Measurements from ENCODE around the gene MED27. TPM values are rescaled to one million over a fixed set of nuclear protein-coding genes. Genes with fewer than 3 reads are reported as not detected.

The MED27 gene
- total and polyA plus RNA-seq, 2 of the 4 experiments (the other 2 are of a cell fraction) = 50.2 to 63.4 TPM

- WGBS, 2 experiments (ENCODE audit: extremely low coverage in 2 of 2, insufficient read length in 1 of 2) = no CpG with 5 or more reads among the region's 6 CpGs
- H2BK20ac ChIP-seq (ENCODE audit: low read depth, low read length) = no peak overlapping the region
- no peak overlapping the region for H2BK5ac ChIP-seq (ENCODE audit: low read depth, low read length, poor library complexity, severe bottlenecking)
- H2BK15ac ChIP-seq (ENCODE audit: low read depth, low read length) = no peak overlapping the region
- ATAC-seq (ENCODE audit: low read depth) (no peak), DNase-seq (no peak)
- H3K27me3 ChIP-seq (ENCODE audit: control insufficient read depth, insufficient read depth, low read length) = peaks cover 75% of the 10 kb centered on the region
- no peak overlapping the region for H3K27ac ChIP-seq (ENCODE audit: insufficient read depth, low read length)
- no peaks in the 10 kb centered on the region for H3K4me1 ChIP-seq (ENCODE audit: control insufficient read depth, insufficient read depth, low read length)
- no peak overlapping the region for H3K18ac ChIP-seq (ENCODE audit: low read depth, low read length)
- H3K23ac ChIP-seq (ENCODE audit: low read depth, low read length) = no peak overlapping the region
- CTCF ChIA-PET = no interaction called here
- intact Hi-C loops (cut with micrococcal nuclease) (no loop called here), in situ Hi-C loops (cut with MboI; ENCODE audit: low sequenced_read_pairs) (no loop called here), dilution Hi-C loops (cut with HindIII; ENCODE audit: low sequenced_read_pairs, unreplicated experiment) (no loop called here)
- POLR2A ChIA-PET (ENCODE audit: unreplicated experiment) = no interaction called here
- TF ChIP-seq MAZ (IDR thresholded peaks at IDR 0.05; ENCODE audit: borderline replicate concordance, low read depth, low read length) (no peak), RAD21 (IDR thresholded peaks at IDR 0.05; ENCODE audit: low read length) (no peak), MAFK (IDR thresholded peaks at IDR 0.05; ENCODE audit: low read depth, low read length) (no peak), POLR2A (IDR thresholded peaks at IDR 0.05; ENCODE audit: low read depth, low read length) (no peak), MXI1 (IDR thresholded peaks at IDR 0.05; ENCODE audit: borderline replicate concordance, low read depth, low read length) (no peak), CHD1 (IDR thresholded peaks at IDR 0.05; ENCODE audit: low read depth, low read length) (no peak), RFX5 (IDR thresholded peaks at IDR 0.05; ENCODE audit: low read depth, low read length) (no peak), SMC3 (IDR thresholded peaks at IDR 0.05; ENCODE audit: low read depth, low read length) (no peak), BHLHE40 (IDR thresholded peaks at IDR 0.05; ENCODE audit: low read depth, low read length) (no peak), RCOR1 (IDR thresholded peaks at IDR 0.05; ENCODE audit: insufficient replicate concordance, low read length) (no peak), FOS (IDR thresholded peaks at IDR 0.05; ENCODE audit: low read depth, low read length) (no peak), CEBPB (IDR thresholded peaks at IDR 0.05; ENCODE audit: low read depth, low read length) (no peak)
- TF ChIP-seq, protein P1, sequence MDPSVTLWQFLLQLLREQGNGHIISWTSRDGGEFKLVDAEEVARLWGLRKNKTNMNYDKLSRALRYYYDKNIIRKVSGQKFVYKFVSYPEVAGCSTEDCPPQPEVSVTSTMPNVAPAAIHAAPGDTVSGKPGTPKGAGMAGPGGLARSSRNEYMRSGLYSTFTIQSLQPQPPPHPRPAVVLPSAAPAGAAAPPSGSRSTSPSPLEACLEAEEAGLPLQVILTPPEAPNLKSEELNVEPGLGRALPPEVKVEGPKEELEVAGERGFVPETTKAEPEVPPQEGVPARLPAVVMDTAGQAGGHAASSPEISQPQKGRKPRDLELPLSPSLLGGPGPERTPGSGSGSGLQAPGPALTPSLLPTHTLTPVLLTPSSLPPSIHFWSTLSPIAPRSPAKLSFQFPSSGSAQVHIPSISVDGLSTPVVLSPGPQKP (IDR thresholded peaks at IDR 0.05; ENCODE audit: borderline replicate concordance, low read depth, low read length) = no peak
- TF ChIP-seq, protein P2, sequence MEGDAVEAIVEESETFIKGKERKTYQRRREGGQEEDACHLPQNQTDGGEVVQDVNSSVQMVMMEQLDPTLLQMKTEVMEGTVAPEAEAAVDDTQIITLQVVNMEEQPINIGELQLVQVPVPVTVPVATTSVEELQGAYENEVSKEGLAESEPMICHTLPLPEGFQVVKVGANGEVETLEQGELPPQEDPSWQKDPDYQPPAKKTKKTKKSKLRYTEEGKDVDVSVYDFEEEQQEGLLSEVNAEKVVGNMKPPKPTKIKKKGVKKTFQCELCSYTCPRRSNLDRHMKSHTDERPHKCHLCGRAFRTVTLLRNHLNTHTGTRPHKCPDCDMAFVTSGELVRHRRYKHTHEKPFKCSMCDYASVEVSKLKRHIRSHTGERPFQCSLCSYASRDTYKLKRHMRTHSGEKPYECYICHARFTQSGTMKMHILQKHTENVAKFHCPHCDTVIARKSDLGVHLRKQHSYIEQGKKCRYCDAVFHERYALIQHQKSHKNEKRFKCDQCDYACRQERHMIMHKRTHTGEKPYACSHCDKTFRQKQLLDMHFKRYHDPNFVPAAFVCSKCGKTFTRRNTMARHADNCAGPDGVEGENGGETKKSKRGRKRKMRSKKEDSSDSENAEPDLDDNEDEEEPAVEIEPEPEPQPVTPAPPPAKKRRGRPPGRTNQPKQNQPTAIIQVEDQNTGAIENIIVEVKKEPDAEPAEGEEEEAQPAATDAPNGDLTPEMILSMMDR (conservative IDR thresholded peaks at IDR 0.05; ENCODE audit: low read depth, low read length) = no peak
- TF ChIP-seq, protein P3, sequence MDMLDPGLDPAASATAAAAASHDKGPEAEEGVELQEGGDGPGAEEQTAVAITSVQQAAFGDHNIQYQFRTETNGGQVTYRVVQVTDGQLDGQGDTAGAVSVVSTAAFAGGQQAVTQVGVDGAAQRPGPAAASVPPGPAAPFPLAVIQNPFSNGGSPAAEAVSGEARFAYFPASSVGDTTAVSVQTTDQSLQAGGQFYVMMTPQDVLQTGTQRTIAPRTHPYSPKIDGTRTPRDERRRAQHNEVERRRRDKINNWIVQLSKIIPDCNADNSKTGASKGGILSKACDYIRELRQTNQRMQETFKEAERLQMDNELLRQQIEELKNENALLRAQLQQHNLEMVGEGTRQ (IDR thresholded peaks at IDR 0.05; ENCODE audit: low read depth, low read length) = no peak
- H2BK120ac ChIP-seq (ENCODE audit: low read depth, low read length) = no peak overlapping the region
- no peak overlapping the region for H3K14ac ChIP-seq (replicated peaks; ENCODE audit: low read depth, low read length)
- no peak overlapping the region for H4K5ac ChIP-seq (ENCODE audit: low read depth, low read length)
- no peaks in the 10 kb centered on the region for H3K9me1 ChIP-seq (ENCODE audit: insufficient read depth, low read length)
- H2AK9ac ChIP-seq (replicated peaks; ENCODE audit: low read depth, low read length, poor library complexity) = no peak overlapping the region
- no peak overlapping the region for H4K8ac ChIP-seq (ENCODE audit: low read depth in 2 of 2, low read length in 2 of 2)
- H2AFZ ChIP-seq (replicated peaks; ENCODE audit: low read length, poor library complexity) = no peak overlapping the region
- no peak overlapping the region for H3K4me2 ChIP-seq (ENCODE audit: low read depth, low read length)
- no peak overlapping the region for H3K56ac ChIP-seq (ENCODE audit: extremely low read depth, insufficient read depth, low read length)
- H3K4ac ChIP-seq (ENCODE audit: low read depth, low read length) = no peak overlapping the region
- no peak overlapping the region for H3K9ac ChIP-seq (ENCODE audit: low read depth, low read length)
- no peaks in the 10 kb centered on the region for H3K36me3 ChIP-seq (ENCODE audit: control insufficient read depth, insufficient read depth, low read length)
- H4K20me1 ChIP-seq (ENCODE audit: insufficient read depth, low read length) = no peaks in the 10 kb centered on the region; the same call in 1 of the 2 replicates
- H4K91ac ChIP-seq (ENCODE audit: insufficient read depth, low read depth, low read length) = no peak overlapping the region
- BruUV-seq (replicated peaks) = no TSS peak
- H2AK5ac ChIP-seq (ENCODE audit: low read depth, low read length) = no peak overlapping the region
- peaks cover 2% of the 10 kb centered on the region; the same call in 1 of the 2 replicates for H3K9me3 ChIP-seq (ENCODE audit: control insufficient read depth, insufficient read depth, low read length)
- no peak overlapping the region for H3K4me3 ChIP-seq (ENCODE audit: insufficient read depth, low read depth, low read length)
- no peaks in the 10 kb centered on the region for H3K79me1 ChIP-seq (ENCODE audit: low read depth in 1 of 2, low read length in 2 of 2)
Observed at GRCh38 chr9:132124800-132125199, 45.1 kb upstream of the MED27 start.
